Spleen (tissue), 7 donors: Measurements from ENCODE around the gene CUX1.

Experiments
- POLR2A ChIP-seq, 3 donors: fragments of 450-650 bp; IDR thresholded peaks; one replicate each; pipeline ENCODE4 v1.5.1; 2017; ENCODE audit warnings: antibody characterized with exemption in 3 of 3, mild to moderate bottlenecking in 1 of 3
- TF ChIP-seq, protein P1 (sequence below), 11 experiments: fragments of 200-600 bp in 7 of 11; fragments of 450-650 bp in 4 of 11; sonication (generic) in 4 of 11; IDR thresholded peaks in 8 of 11; conservative IDR thresholded peaks in 3 of 11; 1 replicate in 7 of 11; 2 replicates in 4 of 11; pipeline versions ENCODE4 v1.4.0 to v1.8.0; 2016 to 2021; ENCODE audit warnings: antibody characterized with exemption in 11 of 11, inconsistent platforms in 4 of 11, mild to moderate bottlenecking in 1 of 11
- donor health status: DM: no; HTN: no; CAD: no; lungs with moderate emphysema.
- donor health status: DM: no; HTN: no; CAD: no.
- donor health status: DM: no; HTN: no; CAD: no.

- TF ChIP-seq, protein P1, sequence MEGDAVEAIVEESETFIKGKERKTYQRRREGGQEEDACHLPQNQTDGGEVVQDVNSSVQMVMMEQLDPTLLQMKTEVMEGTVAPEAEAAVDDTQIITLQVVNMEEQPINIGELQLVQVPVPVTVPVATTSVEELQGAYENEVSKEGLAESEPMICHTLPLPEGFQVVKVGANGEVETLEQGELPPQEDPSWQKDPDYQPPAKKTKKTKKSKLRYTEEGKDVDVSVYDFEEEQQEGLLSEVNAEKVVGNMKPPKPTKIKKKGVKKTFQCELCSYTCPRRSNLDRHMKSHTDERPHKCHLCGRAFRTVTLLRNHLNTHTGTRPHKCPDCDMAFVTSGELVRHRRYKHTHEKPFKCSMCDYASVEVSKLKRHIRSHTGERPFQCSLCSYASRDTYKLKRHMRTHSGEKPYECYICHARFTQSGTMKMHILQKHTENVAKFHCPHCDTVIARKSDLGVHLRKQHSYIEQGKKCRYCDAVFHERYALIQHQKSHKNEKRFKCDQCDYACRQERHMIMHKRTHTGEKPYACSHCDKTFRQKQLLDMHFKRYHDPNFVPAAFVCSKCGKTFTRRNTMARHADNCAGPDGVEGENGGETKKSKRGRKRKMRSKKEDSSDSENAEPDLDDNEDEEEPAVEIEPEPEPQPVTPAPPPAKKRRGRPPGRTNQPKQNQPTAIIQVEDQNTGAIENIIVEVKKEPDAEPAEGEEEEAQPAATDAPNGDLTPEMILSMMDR (IDR thresholded peaks at IDR 0.05 in 8 of 11, conservative IDR thresholded peaks at IDR 0.05 in 3 of 11) = no peak
- no peak for TF ChIP-seq POLR2A (IDR thresholded peaks at IDR 0.05)
Measured at GRCh38 chr7:102072003-102072402, 254.6 kb downstream of the CUX1 start.
